GM12864 (cell line): Measurements from ENCODE around the gene TIMM23B.
A peak's percentile ranks its signal among the peaks of the same experiment; 100 is the strongest.
"Not testable (repeated sequence)": the region's sequence is repeated elsewhere in the genome, so short reads cannot be mapped to it uniquely, and the experiment has no call there.

Experiments
- DNase-seq: peaks from one replicate; pipeline ENCODE4 v3.0.0-alpha.2; 2011; ENCODE audit warnings: low read depth
- H3K4me3 ChIP-seq: 2 replicates; pipeline ENCODE4 v1.5.1; 2011; ENCODE audit warnings: mild to moderate bottlenecking, low read depth, low read length, control low read depth

TIMM23B gene

GRCh38 chr10:49941447-49942338, at the start of gene TIMM23B, which contains the start of gene PARG:
TSS of gene TIMM23B (plus strand) at chr10:49942053. CDS start at chr10:49942195, 142 bp downstream.
TSS of gene PARG (minus strand) at chr10:49942027. CDS start at chr10:49941725, 302 bp downstream.
- peak within 1 kb of the TSS; percentile 68 for H3K4me3 ChIP-seq
- peak; percentile 27 for DNase-seq

GRCh38 chr10:49899999-49900398, 41.9 kb upstream of the TIMM23B start:
- not testable (repeated sequence) for DNase-seq

GRCh38 chr10:49900406-49900805, 41.4 kb upstream of the TIMM23B start:
- DNase-seq, H3K4me3 ChIP-seq: not testable (repeated sequence)

More at GRCh38 chr10:49899999-49900398, 41.9 kb upstream of the TIMM23B start:
- H3K4me3 ChIP-seq, result not testable (repeated sequence)

- H3K4me3 ChIP-seq, DNase-seq: not testable (repeated sequence)
Measured at GRCh38 chr10:49903829-49904228, 38.0 kb upstream of the TIMM23B start.

GRCh38 chr10:49908290-49909080, 33.4 kb upstream of the TIMM23B start:
- not testable (repeated sequence) for DNase-seq, H3K4me3 ChIP-seq

GRCh38 chr10:49910295-49910694, 31.6 kb upstream of the TIMM23B start:
- not testable (repeated sequence) for DNase-seq, H3K4me3 ChIP-seq

GRCh38 chr10:49916451-49916850, 25.4 kb upstream of the TIMM23B start:
- DNase-seq, H3K4me3 ChIP-seq: not testable (repeated sequence)

- not testable (repeated sequence) for DNase-seq, H3K4me3 ChIP-seq
Measured at GRCh38 chr10:49917927-49918326, 23.9 kb upstream of the TIMM23B start.

- DNase-seq, H3K4me3 ChIP-seq: not testable (repeated sequence)
Measured at GRCh38 chr10:49922041-49922440, 19.8 kb upstream of the TIMM23B start.

- not testable (repeated sequence) for DNase-seq, H3K4me3 ChIP-seq
Measured at GRCh38 chr10:49923572-49923971, 18.3 kb upstream of the TIMM23B start.

- DNase-seq, H3K4me3 ChIP-seq: not testable (repeated sequence)
Measured at GRCh38 chr10:49931276-49931675, 10.6 kb upstream of the TIMM23B start.

GRCh38 chr10:49931959-49932728, 9.7 kb upstream of the TIMM23B start:
- DNase-seq, H3K4me3 ChIP-seq: not testable (repeated sequence)

- H3K4me3 ChIP-seq, result peak overlapping the region; percentile 68
- DNase-seq, result not testable (repeated sequence)
Measured at GRCh38 chr10:49942339-49942705, 469 bp downstream of the TIMM23B start.

GRCh38 chr10:49943607-49944006, 1.8 kb downstream of the TIMM23B start:
- DNase-seq, H3K4me3 ChIP-seq: not testable (repeated sequence)

- DNase-seq, H3K4me3 ChIP-seq: not testable (repeated sequence)
Measured at GRCh38 chr10:49948142-49948541, 6.3 kb downstream of the TIMM23B start.

GRCh38 chr10:49948737-49949136, 6.9 kb downstream of the TIMM23B start:
- H3K4me3 ChIP-seq, DNase-seq: not testable (repeated sequence)

- H3K4me3 ChIP-seq, DNase-seq: not testable (repeated sequence)
Measured at GRCh38 chr10:49952006-49952405, 10.2 kb downstream of the TIMM23B start.

GRCh38 chr10:49953122-49953521, 11.3 kb downstream of the TIMM23B start:
- DNase-seq, result not testable (repeated sequence)

GRCh38 chr10:49970331-49970857, 28.5 kb downstream of the TIMM23B start:
- not testable (repeated sequence) for H3K4me3 ChIP-seq, DNase-seq

More at GRCh38 chr10:49953122-49953521, 11.3 kb downstream of the TIMM23B start:
- H3K4me3 ChIP-seq, result not testable (repeated sequence)
